Stimulated activated effector memory CD8-positive, alpha-beta T cell treated with anti-CD3 and anti-CD28 coated beads, Interleukin-12 subunit alpha, Interleukin-12 subunit beta, amount 100 ng/mL, for 72 hours (primary cell): ENCODE results near the gene APEX1.

ENCODE experiments used
- ATAC-seq: fragments of 150-1000 bp; cut with Tn5 transposase; 2 replicates; pipeline ENCODE4 v1.10.0; 2021
- DNase-seq, 2 donors: peaks; one replicate each; pipeline ENCODE4 v3.0.0; 2021 to 2022; ENCODE audit warnings: low spot score in 2 of 2
- H3K27ac Mint-ChIP-seq: one replicate; pipeline ENCODE4 v1.8.0; 2022; ENCODE audit warnings: mild to moderate bottlenecking, mixed read lengths
- H3K36me3 Mint-ChIP-seq: one replicate; pipeline ENCODE4 v1.8.0; 2022; ENCODE audit warnings: mild to moderate bottlenecking, mixed read lengths
- H3K4me1 Mint-ChIP-seq: one replicate; pipeline ENCODE4 v1.8.0; 2022; ENCODE audit warnings: mixed read lengths
- H3K4me3 Mint-ChIP-seq: one replicate; pipeline ENCODE4 v1.8.0; 2022; ENCODE audit warnings: mild to moderate bottlenecking, mixed read lengths
- H3K9me3 Mint-ChIP-seq: one replicate; pipeline ENCODE4 v1.8.0; 2022; ENCODE audit warnings: mixed read lengths

Gene APEX1

DNA sequence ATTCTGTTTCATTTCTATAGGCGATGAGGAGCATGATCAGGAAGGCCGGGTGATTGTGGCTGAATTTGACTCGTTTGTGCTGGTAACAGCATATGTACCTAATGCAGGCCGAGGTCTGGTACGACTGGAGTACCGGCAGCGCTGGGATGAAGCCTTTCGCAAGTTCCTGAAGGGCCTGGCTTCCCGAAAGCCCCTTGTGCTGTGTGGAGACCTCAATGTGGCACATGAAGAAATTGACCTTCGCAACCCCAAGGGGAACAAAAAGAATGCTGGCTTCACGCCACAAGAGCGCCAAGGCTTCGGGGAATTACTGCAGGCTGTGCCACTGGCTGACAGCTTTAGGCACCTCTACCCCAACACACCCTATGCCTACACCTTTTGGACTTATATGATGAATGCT is 1.9 kb downstream of the APEX1 start:
- ATAC-seq (no peak), DNase-seq (no peak)
- peaks cover 22% of the 10 kb centered on the region for H3K4me1 Mint-ChIP-seq
- no peak overlapping the region for H3K4me3 Mint-ChIP-seq
- H3K36me3 Mint-ChIP-seq, result peaks cover 9% of the 10 kb centered on the region
- H3K27ac Mint-ChIP-seq, result no peak overlapping the region
- H3K9me3 Mint-ChIP-seq, result no peaks in the 10 kb centered on the region

DNA sequence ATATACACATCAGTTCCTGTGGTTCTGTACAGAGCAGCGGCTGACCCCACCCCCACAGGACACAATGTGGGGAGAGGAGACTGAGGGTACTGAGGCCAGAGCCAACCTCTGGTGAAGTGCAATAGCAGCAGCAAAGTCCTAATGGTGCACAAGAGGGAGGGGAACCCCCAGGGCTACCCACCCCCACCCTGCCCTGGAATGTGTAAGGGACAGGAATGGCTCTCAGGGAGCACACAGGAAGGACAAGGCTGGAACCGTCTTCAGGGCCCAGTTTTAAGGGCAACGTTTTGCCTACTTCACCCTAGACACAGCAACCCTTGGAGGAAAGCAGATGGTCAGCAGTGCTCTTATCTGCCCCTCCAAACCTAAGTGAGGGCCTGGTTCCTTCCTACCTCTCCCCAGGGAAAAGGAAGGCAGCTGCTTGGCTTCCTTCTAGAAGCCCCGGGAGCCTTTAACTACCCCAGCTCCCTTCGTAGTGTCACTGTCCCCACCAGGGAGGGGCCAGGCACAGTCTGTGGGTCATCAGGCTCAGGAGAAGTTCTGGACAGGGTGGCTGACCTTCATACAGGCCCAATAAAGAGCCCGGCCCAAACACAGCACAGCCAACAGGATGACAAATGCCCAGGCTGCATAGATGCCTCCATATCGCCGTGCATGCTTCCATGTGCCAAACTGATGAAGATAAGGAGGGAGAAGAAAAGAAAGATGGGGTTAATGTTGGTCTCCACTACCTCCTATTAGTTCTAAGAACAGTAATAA is 3.2 kb downstream of the APEX1 start:
- Mint-ChIP-seq H3K9me3 (no peaks in the 10 kb centered on the region), H3K36me3 (peaks cover 10% of the 10 kb centered on the region), H3K27ac (peak overlapping the region; percentile 66), H3K4me3 (no peak overlapping the region), H3K4me1 (peaks cover 20% of the 10 kb centered on the region)
- ATAC-seq (no peak), DNase-seq (no peak)

DNA sequence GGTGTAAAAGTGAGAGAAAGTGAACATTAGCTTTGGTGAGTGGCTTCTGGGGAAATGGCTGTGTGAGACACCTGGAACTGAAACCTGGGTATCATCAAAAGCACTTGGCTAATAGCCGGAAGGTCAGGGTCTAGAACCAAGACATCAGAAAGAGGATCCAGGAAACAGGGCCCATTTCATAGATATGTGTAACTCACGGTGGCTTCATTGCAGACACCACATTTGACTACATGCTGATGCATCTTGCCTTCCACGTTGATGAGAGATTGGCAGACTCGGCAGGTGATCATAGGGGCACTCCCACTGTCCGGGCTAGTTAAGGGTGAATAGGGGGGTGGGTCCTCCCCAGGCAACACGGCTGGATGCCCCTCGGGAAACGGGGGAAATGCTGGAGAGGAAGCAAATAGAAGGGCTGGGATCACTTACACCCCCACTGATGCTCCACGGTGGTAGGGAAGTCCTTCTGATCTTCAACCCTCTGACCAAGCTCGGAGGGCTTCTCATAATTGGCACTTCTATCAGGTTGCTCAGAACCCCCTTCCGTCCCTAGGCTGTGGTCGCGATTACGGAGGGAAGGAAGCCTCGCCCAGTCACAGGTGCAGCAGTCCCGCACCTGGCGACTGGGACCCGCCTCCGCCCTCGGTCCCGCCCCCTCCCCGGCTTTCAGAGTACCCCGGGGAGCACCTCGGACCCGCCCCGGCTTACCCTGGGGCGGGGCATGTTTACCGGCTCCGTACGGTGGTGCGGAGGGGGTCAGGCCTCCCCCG is 5.6 kb downstream of the APEX1 start:
- Mint-ChIP-seq H3K4me3 (peak overlapping the region; percentile 74), H3K36me3 (peaks cover 10% of the 10 kb centered on the region), H3K27ac (peak overlapping the region; percentile 86), H3K4me1 (peaks cover 20% of the 10 kb centered on the region), H3K9me3 (no peaks in the 10 kb centered on the region)
- DNase-seq (peak in 1 of 2 donors; percentile 64), ATAC-seq (no peak)

DNA sequence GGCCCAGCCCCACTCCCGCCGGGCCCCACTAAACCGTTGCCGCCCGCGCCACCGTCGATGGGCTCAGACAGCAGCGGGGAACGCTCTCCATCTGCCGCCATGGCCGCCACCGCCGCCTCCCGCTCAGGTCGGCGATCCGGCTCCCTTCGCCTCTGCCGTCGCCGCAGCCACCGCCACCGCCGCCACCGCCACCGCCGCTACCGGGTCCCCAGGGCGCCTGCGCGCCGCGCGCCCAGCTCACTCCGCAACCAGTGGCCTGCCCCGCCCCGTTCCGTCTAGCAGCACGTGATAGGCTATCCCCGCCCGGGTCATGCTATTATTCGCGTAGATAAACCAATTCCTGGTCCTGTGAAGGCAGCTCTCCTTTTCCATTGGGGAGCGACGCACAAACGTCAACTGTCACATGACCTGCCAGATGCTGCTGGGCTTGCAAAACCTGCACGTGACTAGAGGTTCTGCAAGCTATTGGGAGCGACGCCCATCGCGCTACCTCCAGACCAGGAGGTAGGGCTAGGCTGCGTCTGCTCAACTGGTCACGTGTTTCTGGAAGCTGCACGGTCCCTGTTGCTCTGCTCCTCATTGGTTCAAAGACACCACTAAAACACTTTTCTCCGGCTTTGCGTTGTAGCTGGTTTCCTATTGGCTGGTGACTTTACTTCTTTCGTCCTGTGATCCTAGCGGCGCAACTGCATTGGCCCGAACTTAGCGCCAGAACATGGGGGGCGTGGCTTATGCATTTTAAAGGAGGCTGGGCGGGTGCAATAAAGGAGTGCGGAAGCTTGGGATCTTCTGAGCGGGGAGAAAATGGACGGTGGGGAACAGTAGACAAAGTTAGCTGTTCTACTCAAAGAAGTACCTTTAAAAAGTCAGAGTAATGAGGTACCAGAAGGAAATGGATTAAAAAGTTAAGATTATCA is 6.5 kb downstream of the APEX1 start, which contains the start of gene PIP4P1:
Gene PIP4P1, minus strand, starts transcription at position 210 of the 917 bp plus-strand sequence. Its CDS starts 109 bp downstream, at position 101.
- DNase-seq, result peak; percentile 87 to 97
- Mint-ChIP-seq H3K36me3 (peaks cover 10% of the 10 kb centered on the region), H3K4me3 (peak within 1 kb of the TSS; percentile 74), H3K4me1 (peaks cover 20% of the 10 kb centered on the region), H3K9me3 (no peaks in the 10 kb centered on the region), H3K27ac (peak within 1 kb of the TSS; percentile 86)
- peak; percentile 97 for ATAC-seq

DNA sequence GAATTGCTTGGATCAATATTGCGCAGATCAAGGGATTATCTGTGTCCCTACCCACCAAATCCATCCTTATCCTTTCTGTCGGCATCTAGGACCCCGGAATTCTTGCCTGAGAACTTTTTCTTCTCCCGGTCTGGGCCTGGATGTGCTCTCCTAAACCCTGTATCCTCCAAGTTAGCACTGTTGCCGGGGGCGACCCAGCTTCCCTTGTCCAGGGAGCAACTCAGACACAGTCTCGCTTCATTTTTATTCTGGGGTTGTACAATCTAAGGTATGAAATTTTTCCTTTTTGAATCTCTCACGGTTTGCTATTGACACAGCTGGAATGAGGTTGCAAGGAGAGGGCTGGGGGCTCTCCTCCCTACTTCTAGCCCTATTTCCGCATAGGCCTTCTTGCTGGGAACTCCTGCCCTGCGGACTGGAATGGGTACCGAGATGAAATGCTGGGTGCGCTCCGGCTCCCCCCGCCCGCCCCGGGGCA is 13.8 kb downstream of the APEX1 start:
- Mint-ChIP-seq H3K27ac (peak overlapping the region; percentile 99), H3K36me3 (peaks cover 51% of the 10 kb centered on the region), H3K4me3 (peak overlapping the region; percentile 98), H3K9me3 (no peaks in the 10 kb centered on the region), H3K4me1 (peaks cover 42% of the 10 kb centered on the region)
- ATAC-seq (no peak), DNase-seq (no peak)

DNA sequence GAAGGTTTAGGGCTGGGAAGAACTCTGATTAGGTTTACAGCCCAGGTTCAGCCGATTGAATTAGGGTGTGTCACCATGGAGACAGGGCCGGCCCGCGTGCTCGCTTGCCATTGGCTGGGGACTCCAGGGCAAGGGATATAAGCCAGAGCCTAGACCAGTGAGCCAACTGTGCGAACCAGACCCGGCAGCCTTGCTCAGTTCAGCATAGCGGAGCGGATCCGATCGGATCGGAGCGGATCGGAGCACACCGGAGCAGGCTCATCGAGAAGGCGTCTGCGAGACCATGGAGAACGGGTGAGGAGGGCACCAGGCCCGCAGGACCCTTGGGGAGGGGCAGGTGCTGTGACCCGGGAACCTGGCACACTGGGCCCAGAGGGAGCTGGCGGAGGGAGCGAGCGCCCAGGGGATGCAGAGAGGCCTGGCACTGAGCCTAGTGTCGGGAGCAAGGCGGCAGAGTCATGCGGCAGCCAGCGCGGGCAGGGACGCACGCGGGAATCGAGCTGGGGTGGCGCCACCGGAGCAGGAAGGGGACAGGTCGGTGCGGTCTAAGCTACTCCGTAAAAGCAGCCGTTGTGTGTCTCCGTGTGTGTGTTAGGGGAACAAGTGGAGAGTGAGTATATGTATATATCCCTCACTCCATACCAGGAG is 14.3 kb downstream of the APEX1 start, which contains the start of gene PNP:
Gene PNP, plus strand, starts transcription at position 165 of the 648 bp plus-strand sequence. Its CDS starts 119 bp downstream, at position 284.
- ATAC-seq (peak; percentile 95), DNase-seq (peak; percentile 71 to 95)
- peak within 1 kb of the TSS; percentile 99 for H3K27ac Mint-ChIP-seq
- H3K4me3 Mint-ChIP-seq, result peak within 1 kb of the TSS; percentile 98
- peaks cover 48% of the 10 kb centered on the region for H3K4me1 Mint-ChIP-seq
- H3K9me3 Mint-ChIP-seq, result no peaks in the 10 kb centered on the region
- H3K36me3 Mint-ChIP-seq, result peaks cover 56% of the 10 kb centered on the region

DNA sequence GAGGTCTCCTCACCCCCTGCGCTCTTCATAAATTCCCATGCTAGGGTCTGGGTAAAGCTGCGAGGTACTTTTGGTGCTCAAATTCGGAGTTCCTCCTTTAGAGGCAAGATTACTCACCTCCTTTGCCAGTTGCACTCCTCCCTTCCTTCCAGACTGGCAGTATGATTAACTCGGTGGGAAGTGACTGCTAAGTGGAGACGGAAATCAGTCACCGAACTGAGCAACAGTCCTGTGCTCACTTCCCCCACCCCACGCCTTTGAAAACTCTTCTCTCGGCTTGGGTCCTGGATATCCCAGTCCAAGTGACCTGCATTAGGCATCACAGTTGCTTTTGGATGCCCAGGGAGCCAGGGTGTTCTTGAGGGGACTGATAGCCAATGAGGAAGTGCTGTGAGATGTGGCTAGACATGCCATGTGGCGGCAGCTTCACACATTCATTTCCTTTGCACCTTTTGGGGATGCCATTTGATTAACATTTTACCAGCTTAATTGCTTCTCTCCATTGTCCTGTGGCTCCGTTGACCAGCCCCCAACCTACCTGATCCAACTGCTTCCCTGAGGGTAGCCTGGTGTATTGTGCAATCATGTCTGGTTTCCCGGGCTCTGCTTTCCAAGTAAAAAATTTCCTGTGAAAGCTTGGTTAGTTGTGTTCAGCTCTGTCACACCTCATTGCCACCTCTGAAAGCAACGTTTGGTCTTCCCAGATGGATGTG is 15.0 kb downstream of the APEX1 start:
- H3K4me1 Mint-ChIP-seq, result peaks cover 55% of the 10 kb centered on the region
- peaks cover 63% of the 10 kb centered on the region for H3K36me3 Mint-ChIP-seq
- ATAC-seq (peak; percentile 87), DNase-seq (peak; percentile 38 to 81)
- peak overlapping the region; percentile 99 for H3K27ac Mint-ChIP-seq
- H3K4me3 Mint-ChIP-seq, result peak overlapping the region; percentile 98
- H3K9me3 Mint-ChIP-seq, result no peaks in the 10 kb centered on the region

DNA sequence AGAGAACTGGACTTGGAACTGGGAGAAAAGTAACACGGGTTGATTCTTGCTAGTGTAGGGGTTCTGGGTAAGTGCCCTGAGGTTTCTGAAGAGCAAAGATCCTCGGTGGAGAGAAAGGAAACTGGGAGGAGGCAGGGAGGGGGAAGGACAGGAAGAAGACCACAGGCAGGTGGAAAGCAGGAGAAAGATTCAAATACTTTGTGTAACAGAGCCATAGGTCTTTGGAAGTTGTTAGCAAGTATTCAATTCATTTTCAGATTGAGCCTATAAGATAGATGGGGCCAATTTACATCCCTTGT is 15.5 kb downstream of the APEX1 start:
- Mint-ChIP-seq H3K4me1 (peaks cover 58% of the 10 kb centered on the region), H3K4me3 (peak overlapping the region; percentile 98), H3K36me3 (peaks cover 68% of the 10 kb centered on the region), H3K27ac (peak overlapping the region; percentile 99), H3K9me3 (no peaks in the 10 kb centered on the region)
- ATAC-seq (no peak), DNase-seq (no peak)

DNA sequence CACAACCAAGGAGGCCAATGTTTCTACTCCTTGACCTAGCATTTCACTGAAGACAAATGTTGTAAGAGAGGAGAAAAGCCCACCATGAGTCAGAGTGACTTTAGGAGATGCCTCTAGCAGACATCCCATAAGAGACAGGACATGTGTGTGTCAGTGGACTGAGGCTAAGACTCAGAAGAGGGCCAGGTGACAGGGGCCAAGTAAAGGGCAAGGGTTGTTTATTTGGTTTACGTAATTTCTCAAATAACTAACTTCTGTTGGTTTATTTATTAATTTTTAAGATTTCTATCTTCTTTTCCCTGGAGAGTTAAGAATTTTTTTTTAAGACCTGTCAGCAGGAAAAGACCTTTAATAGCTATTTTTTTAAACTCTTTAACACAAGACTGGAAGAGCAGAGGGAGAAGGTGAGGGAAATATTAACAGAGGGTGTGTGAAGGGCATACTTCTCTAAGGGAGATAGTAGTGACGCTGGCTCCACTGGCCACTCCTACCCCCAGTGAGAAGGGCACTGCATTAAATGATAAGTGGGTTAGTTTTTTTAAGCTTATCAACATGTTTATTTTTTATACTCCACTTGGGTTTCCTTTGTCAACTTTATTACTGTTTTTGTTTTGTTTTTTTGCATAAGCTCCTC is 17.6 kb downstream of the APEX1 start:
- no peak for DNase-seq

DNA sequence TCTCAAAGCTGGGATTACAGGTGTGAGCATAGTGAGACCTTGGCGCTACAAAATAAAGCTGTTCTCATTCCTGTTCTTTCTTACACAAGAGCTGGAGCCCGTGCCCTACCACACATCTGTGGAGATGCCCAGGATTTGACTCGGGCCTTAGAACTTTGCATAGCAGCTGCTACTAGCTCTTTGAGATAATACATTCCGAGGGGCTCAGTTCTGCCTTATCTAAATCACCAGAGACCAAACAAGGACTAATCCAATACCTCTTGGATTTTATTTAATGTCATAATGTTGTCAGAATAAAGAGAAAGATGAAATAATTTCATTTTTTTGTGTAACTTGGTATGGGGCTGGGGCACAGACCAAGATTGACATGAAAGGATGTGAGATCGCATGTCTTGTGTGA is 21.8 kb downstream of the APEX1 start:
- peak overlapping the region; percentile 48 for H3K4me3 Mint-ChIP-seq

More for the DNA sequence above, 17.6 kb downstream of the APEX1 start:
- Mint-ChIP-seq H3K9me3 (no peaks in the 10 kb centered on the region), H3K27ac (peak overlapping the region; percentile 90), H3K4me1 (peaks cover 72% of the 10 kb centered on the region), H3K36me3 (peaks cover 89% of the 10 kb centered on the region), H3K4me3 (peak overlapping the region; percentile 98)
- no peak for ATAC-seq

DNA sequence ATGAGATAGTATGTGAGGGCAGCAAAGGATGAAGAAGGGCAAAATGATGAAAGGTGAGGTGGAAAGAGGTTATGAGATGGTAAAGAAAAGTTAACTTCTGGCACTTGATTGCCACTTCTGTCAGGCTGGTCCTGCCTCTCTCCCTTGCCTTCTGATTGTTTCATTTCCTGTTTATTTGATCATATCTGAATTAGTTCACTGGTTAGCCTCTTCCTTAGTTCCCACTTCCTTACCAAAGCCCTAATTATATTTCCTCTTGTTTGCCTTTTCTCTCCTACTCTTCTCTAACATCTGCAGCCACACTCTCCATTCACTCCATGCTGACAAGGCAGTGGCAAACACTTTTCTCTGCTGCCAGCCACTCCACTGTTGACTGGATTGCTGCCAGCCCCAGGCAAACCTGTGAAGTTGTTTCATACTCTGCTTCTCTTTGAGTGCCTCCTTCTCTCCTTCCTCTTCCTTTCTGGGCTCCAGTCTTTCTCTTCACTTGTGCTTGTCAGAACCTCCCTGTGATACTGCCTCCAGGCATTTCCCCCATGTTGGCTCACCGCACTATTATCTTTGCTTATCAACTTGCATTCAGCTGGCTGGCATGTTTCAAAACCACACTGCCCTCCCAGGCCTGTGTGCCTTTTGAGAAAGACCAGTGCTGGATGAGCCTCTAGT is 22.3 kb downstream of the APEX1 start:
- Mint-ChIP-seq H3K36me3 (peaks cover 81% of the 10 kb centered on the region), H3K4me3 (peak overlapping the region; percentile 48), H3K4me1 (peaks cover 65% of the 10 kb centered on the region), H3K27ac (peak overlapping the region; percentile 92), H3K9me3 (no peaks in the 10 kb centered on the region)
- DNase-seq, result no peak
- peak; percentile 71 for ATAC-seq

More for the DNA sequence above, 21.8 kb downstream of the APEX1 start:
- H3K36me3 Mint-ChIP-seq, result peaks cover 86% of the 10 kb centered on the region
- H3K27ac Mint-ChIP-seq, result peak overlapping the region; percentile 92
- ATAC-seq (no peak), DNase-seq (no peak)
- H3K4me1 Mint-ChIP-seq, result peaks cover 65% of the 10 kb centered on the region
- H3K9me3 Mint-ChIP-seq, result no peaks in the 10 kb centered on the region

DNA sequence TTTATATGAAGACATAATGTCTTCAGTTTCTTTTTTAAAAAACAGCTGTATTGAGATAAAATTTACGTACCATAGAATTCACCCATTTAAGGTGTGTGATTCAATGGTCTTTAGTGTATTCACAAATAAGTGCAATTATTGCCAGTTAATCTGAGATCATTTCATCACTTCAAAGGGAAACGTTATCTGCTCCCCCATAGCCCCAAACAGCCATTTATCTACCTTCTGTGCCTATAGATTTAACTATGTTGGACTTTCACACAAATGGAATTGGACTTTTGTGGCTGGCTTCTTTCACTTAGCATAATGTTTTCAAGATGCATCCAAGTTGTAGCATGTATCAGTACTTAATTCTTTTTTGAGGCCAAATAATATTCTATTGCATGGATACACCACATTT is 23.9 kb downstream of the APEX1 start:
- DNase-seq, result no peak
- peaks cover 58% of the 10 kb centered on the region for H3K4me1 Mint-ChIP-seq
- H3K36me3 Mint-ChIP-seq, result peaks cover 65% of the 10 kb centered on the region

DNA sequence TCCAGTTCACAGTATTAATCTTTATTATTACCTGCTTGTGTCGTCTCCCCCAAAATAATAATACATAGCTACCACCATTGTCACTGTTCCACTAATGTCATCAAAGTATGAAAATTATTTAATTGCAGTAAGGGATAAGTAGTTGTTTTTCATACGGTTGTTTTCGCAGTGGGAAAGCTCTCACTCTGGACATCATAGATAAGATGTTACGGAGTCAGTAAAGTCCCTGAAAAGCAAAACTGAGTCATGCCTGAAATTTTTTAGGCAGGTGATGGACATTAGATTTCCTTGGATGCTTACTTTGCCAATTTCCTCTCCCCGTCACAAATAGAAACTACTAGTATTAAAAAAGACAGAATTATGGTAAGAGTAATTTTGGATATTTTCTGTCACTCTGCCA is 27.4 kb downstream of the APEX1 start:
- no peaks in the 10 kb centered on the region for H3K9me3 Mint-ChIP-seq
- ATAC-seq, result no peak
- peak overlapping the region; percentile 80 for H3K27ac Mint-ChIP-seq
- DNase-seq, result no peak
- H3K4me3 Mint-ChIP-seq, result no peak overlapping the region
- peaks cover 54% of the 10 kb centered on the region for H3K4me1 Mint-ChIP-seq
- H3K36me3 Mint-ChIP-seq, result peaks cover 30% of the 10 kb centered on the region

More for the DNA sequence above, 23.9 kb downstream of the APEX1 start:
- Mint-ChIP-seq H3K4me3 (no peak overlapping the region), H3K27ac (no peak overlapping the region), H3K9me3 (no peaks in the 10 kb centered on the region)
- ATAC-seq, result no peak
